OCI-M1 (cell line): ENCODE measurements around the gene MB.
A peak's percentile ranks its signal among the peaks of the same experiment; 100 is the strongest.
"Not testable (repeated sequence)": the region's sequence is repeated elsewhere in the genome, so short reads cannot be mapped to it uniquely, and the experiment has no call there.

Source experiments
- DNase-seq: peaks from one replicate; lab custom pipeline; 2025; lab: John Stamatoyannopoulos, UW

Gene MB

GRCh38 chr22:35637254-35637653, 20.1 kb upstream of the MB start:
- DNase-seq, result no peak

DNA sequence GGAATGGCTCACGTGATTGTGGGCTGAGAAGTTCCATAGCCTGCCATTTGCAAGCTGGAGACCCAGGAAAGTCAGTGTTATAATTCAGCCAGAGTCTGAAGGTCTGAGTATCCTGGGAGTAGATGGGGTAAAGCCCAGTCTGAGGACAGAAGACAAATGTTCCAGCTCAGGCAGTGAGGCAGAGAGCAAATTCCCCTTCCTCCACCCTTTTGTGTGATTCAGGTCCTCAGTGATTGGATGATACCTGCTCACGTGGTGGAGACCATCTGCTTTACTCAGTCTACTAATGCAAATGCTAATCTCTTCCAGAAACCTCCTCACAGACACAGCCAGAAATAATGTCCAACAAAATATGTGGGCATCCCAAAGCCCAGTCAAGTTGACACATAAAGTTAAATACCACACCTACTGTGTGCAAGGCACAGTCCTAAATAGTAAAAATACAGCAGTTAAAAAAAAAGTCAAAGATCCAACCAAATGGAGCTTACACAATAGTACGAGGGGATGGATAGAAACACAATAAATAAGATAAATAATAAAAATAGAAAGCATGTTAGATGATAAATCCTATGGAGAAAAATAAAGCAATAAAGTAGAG, 17.9 kb upstream of the MB start:
- DNase-seq, result no peak

DNA sequence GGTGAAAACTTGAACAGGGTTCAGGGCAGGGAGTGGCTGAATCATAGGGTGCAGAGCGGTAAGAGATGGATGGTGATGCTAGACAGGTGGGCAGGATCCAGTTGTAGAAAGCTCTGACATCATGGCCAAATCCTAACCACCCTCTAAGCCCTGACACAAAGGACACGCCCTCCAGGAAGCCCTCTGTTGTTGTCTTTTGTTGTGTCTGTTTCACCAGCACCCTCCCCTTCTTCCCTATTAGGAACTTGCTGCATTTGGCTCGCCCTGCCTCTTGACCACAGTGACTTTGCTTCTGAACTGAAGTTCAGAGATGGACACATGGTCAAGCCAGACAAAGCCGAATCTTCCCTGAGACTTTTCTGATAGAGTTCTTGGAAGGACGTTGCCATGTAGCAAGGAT, 16.9 kb upstream of the MB start:
- DNase-seq, result peak; percentile 69

- DNase-seq, result no peak
Observed at GRCh38 chr22:35633520-35633919, 16.4 kb upstream of the MB start.

- no peak for DNase-seq
Observed at GRCh38 chr22:35632935-35633334, 15.8 kb upstream of the MB start.

DNA sequence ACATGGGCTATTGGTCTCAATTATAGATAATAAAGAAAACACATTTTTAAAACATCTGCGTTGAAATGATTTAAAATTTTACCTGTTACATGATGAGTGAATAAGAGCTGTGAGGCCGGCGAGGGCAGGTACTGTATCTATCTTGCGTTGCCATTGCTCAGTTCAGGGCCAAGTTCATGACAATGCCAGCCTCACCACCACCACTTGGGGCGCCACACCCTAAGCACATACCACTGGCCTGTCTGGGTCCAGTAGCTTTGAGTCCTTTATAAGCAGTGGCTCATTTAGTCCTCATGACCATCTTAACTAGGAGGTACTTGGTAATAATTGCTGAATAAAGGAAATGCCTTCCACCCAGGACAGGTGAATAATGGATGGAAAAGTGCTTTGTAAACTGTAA, 14.5 kb upstream of the MB start:
- peak; percentile 85 for DNase-seq

GRCh38 chr22:35630891-35631290, 13.8 kb upstream of the MB start:
- no peak for DNase-seq

DNA sequence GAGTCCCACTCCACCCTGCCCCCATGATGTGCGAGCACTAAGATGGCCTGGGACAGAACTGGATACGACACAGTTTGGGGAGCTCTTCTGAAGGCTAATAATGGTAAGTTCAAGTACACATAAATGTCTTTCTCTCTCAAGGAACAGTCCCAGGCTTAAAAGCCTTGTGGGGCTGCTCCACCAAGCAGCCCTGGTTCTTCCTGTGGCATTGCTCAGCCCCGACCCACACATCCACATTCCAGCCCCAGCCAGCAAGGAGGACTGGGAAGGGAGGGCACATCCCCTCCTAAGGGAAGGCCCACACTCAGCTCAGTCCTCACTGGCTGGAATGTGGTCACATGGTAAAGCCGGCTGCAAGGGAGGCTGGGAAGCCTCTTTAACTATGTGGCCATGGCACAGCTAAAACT, 13.3 kb upstream of the MB start:
- DNase-seq, result no peak

GRCh38 chr22:35629406-35630216, 12.5 kb upstream of the MB start:
- peak; percentile 73 for DNase-seq

DNA sequence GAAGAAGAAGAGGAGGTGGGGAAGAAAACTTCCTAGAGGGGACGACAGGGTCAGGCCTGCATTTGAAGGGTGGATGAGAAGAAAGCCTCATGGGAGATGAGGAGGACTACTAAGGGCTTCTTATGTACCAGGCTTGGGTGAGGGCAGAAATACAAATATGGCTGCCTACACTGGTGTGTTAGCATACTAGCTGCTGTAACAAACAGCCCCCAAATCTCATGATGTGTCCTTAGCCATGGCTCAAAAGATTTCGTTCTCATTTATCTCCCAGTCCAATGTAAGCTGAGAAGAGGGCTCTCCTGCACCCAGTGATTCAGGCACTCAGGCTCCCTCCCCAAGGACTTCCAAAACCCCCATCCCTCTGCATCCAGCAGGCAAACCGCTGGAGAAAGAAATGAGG, 11.6 kb upstream of the MB start:
- DNase-seq, result no peak

DNA sequence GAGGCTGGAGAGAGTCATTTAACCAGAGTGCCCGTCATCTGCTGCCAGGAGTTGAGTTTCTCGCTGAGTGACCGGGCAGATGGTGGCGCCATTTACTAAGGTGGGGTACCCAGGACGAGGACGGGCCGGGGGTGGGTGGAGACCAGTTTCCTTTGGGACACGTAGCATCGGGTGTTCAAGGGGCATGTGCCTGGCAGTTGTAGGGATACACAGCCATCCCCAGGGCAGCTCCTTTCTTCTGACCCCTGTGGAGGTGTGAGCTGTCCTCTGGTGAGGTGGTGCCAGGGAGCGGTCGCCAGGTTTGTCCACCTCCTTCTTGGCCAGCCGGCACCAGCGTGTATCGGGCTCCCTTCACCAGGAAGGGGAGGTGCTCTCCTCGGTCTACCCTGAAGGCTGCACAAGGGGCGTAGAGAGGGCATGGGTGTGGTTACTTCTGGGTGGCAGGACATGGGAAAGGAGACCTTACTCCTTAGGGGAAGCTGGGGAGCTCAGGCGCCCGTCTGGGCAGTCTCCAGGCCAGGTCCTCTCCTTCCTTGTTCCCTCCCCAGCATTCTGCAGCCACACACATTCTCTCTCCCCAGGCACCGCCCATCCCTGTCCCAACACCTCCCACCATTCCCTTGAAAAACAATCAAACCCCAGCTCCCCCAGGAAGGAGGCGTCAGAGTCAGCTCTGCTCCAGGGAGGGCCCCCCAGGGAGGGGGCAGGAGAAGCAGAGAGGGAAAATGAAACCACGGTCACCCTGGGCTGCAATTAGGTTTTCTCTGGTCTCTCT, 10.3 kb upstream of the MB start:
- DNase-seq, result peak; percentile 73

- no peak for DNase-seq
Observed at GRCh38 chr22:35625763-35626432, 8.8 kb upstream of the MB start.

DNA sequence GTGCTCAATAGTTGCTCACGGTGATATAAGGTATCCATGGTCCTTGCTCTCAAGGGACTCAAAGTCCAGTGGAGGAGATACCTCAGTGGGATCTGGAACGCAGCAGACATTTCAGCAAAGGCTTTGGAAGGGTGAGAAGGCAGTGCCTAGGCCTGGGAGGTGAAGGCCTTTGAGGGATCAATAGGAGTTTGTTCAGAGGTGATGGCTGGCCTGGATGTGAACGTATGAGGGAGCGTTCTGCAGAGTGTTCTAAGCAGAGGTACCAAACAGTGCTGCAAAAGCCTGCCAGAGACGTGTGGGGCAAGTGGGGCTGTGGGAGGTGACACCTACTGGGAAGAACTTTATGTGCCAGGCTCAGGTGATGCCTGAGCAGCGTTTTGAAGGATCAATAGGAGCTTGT, 7.4 kb upstream of the MB start:
- DNase-seq, result no peak

- not testable (repeated sequence) for DNase-seq
Observed at GRCh38 chr22:35623885-35624284, 6.8 kb upstream of the MB start.

- no peak for DNase-seq
Observed at GRCh38 chr22:35622191-35622913, 5.2 kb upstream of the MB start.

DNA sequence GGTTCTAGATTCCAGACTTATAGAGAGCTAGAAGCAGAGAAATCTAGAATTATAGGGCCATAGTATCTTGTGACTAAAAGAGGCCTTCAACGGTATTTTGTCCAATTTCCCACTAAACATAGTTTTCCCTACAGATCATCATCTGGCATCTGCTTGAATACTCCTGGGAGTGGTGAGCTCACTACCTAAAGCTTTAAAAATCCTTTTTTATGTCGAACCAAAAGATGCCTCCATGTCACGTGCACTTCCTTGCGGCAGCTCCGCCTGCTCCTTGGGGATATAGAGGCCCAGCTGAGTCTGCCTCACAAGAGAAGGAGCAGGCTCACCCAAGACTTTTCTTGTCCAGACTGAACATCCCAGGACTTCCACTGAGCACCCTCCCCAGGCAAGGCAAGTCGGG, 4.3 kb upstream of the MB start:
- DNase-seq, result no peak

DNA sequence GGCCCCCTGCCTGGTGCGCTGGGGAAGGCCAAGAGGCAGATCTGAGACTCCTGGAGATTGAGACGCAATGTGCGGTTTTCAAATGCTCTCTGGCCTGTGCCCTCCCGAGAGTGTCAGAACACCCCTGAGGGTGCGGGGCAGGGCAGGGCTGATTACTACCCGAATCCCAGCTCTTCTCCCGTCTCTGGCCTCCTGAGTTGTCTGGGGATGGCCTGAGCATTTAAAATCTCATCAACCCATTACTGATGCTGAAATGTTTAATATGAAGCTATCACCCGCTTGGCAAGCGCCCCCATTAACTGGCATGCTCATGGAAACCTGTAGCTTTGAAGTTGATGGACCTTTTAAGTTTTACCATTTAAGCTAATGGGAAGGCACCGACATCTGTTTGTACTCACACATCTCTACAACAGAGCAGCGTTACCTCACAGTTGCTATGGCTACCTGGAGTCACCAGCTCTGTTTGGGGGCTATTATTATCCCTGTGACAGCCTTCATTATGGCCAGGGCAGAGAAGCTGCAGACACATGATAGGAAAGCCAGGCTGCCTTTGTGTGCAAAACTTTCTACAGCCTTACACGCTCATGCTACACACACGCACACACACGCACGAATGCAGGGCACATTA, 3.6 kb upstream of the MB start:
- no peak for DNase-seq

GRCh38 chr22:35619336-35620094, 2.4 kb upstream of the MB start:
- DNase-seq, result no peak

DNA sequence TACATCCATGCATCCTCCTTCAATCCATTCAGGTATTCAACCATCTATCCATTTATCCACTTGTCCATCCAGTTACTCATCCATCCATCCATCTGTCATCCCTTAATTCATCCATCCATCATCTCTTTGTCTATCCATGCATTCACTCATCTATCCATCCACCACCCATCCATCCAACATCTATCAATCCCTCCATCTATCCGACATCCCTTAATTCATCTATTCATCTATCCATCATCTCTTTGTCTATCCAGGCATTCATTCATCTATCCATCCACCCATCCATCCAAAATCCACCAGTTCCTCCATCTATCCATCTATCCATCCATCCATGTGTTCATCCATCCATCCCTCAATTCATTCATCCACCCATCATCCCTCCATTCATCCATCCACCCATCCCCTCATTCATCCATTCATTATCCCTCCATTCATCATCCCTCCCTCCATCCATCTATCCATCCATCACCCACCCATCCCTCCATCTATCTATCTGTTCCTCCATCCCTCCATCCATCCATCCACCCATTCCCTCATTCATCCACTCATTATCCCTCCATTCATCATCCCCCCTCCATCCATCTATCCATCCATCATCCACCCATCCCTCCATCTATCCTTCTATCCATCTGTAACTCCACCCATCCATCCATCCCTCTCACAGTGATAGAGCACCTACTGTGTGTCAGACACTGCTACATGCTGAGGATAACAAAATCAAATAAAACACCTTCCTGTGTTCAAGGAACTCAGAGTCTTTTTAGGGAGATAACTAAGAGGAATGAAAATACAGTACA, 1.5 kb upstream of the MB start:
- no peak for DNase-seq

DNA sequence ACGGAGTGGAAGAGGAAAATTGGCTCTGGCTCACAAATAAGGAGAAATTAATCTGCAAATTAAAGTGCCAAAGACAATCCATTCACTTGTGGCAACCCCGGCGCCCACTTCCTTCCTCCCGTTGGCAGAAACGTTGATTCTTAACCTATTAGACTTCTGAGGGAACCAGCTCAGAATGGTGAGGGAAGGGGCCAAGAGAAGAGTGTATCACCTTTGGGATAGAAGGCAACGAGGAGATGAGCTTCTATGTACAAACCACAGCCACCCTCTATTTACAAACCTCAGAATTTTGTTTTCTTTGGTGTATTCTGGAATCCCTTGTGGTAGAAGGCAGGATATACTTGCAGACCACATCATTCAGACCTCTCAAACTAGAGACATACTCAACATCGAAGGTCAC, 1.1 kb downstream of the MB start:
- DNase-seq, result no peak
